HEK293T (cell line): Measurements from ENCODE around the gene KCNT1.

Experiments used
- BHLHE40 ChIP-seq: fragments of 450-650 bp; IDR thresholded peaks from 2 replicates; pipeline ENCODE4 v1.6.1; 2016; ENCODE audit warnings: mild to moderate bottlenecking, moderate library complexity, borderline replicate concordance
- CTBP1 ChIP-seq: fragments of 450-650 bp; IDR thresholded peaks from 2 replicates; pipeline ENCODE4 v1.6.1; 2016; ENCODE audit warnings: borderline replicate concordance
- ELF4 ChIP-seq: fragments of 450-650 bp; IDR thresholded peaks from 2 replicates; pipeline ENCODE4 v1.6.1; 2017; ENCODE audit warnings: antibody characterized with exemption
- PKNOX1 ChIP-seq: fragments of 450-650 bp; IDR thresholded peaks from 2 replicates; pipeline ENCODE4 v1.6.1; 2016
- SP1 ChIP-seq: fragments of 450-650 bp; IDR thresholded peaks from 2 replicates; pipeline ENCODE4 v1.6.1; 2017
- SUZ12 ChIP-seq: fragments of 450-650 bp; IDR thresholded peaks from 2 replicates; pipeline ENCODE4 v1.6.1; 2016; ENCODE audit warnings: mild to moderate bottlenecking

GRCh38 chr9:135665795-135666189 is 36.2 kb upstream of the KCNT1 start:
- no peak for TF ChIP-seq SP1
- TF ChIP-seq ELF4: no peak
- no peak for TF ChIP-seq BHLHE40
- no peak for TF ChIP-seq SUZ12
- no peak for TF ChIP-seq CTBP1
- TF ChIP-seq PKNOX1: no peak
